Cardiac septum (tissue), 1 donor: ENCODE data around the gene ZNF831. TPM values are rescaled to one million over a fixed set of nuclear protein-coding genes. Genes with fewer than 3 reads are reported as not detected.

Source experiments
- DNase-seq: peaks from one replicate; pipeline ENCODE4 v3.0.0-alpha.2; 2020; ENCODE audit warnings: low spot score
- intact Hi-C: fragments of 100-400 bp; cut with DNase I; formaldehyde crosslinking; loops from one replicate; pipeline ENCODE4 v1.14.0; 2022
- total RNA-seq: library from RNA; stranded (reverse); fragmentation: NEBNext Ultra II Directional; extraction: Animal tissue kit (Norgen Biotek cat#: 25700); gene quantifications from one replicate; pipeline ENCODE4 v1.2.1, GENCODE V29; 2021
- donor health status: DM: no; HTN: no; CAD: no.

The ZNF831 gene
- total RNA-seq, 1 donor from 2014 or later = 0.05 TPM

DNA sequence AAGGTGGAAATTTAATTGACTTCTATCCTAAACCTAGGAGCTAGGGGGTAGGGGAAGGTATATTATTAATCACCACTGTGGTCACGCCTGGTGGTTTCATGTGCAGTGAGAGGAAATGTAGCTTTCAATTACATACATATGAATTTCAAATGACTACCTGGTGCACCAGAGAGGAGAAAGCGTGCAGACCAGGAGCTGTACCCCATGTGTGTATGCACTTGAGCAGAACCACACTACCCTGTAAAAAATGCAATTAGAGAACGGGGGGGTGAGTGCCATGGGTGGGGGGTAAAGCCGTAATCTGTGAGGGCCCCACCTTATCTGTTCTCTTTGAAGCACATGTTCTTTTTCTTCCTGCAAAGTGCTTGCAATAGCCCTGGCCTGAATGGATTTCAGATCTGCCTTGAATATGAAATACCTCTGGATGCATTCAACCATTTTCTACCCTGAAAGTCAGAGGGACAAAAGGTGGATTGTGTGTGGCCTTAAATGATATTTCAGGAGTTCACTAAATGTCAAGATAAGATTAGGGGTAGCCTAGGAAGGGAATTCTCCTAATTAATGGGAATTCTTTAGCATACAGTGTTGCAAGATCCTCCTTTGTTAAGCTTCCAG is 105.9 kb downstream of the ZNF831 start:
- intact Hi-C loops = no loop called here
- no peak for DNase-seq

DNA sequence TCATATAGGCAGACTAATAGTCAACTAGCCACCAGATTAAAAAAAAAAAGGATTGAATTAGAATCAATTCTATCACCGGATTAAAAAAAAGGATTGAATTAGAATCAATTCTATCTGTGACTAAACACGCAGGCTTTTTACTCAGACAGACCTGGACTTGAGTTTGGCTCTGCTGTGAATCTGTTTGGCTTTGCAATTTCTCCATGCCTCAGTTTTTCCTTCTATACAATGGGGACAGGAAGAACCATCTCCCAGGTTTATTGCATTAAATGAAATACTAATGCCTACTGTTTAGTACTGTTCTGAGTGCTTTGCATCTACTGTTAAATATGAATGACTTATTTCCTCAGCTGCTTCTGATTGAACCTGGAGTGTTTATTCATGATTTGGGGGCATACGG is 106.8 kb downstream of the ZNF831 start:
- DNase-seq = no peak
- intact Hi-C loops = no loop called here

DNA sequence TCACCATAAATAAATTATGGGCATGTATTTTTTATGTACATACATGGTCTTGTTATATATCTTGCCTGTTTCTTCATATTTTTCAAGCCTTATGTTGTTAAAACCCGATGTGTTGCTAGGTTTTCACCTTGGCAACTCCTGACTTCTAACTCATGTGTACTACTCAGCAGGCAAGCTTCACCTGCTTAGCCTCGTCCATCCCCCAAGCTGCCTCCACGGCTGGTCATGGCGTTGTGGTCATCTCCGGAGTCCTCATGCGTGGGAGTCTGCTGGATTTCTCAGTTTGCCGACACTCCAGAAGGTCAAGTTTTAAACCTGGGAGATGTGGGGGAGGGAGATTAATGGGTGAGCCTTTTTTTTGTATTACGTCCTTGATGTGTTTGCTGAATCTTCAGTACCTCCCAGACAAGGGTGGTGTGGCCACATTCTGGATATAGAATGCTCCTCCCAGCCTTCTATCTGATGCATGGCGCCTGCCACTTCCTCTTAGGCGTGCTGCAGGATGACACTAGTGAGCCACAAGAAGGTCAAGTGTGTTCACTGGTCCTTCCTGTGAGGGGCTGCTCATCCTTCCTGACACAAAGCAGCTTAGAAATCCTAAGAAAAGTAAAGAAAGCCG is 110.2 kb downstream of the ZNF831 start:
- intact Hi-C loops = no loop called here
- DNase-seq = no peak

DNA sequence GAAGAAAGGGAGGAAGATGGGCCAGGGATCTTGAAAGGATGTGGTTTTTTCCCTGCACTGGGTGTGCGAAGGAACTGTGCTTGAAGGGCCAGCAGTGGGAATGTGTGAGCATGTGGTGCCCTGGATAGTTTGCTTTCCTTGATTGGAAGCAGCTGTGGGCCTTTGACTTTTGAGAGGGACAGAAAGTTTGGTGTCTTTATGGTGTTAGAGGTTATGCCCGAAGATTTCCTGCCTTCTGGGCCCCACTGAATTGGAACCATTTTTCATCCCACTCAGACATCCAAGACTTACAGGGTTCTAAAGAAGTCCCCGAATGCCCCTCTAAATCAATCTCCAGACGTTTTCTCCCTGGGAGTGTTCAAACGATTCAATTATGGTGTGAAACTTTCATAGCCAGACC is 113.3 kb downstream of the ZNF831 start:
- intact Hi-C loops = no loop called here
- no peak for DNase-seq

DNA sequence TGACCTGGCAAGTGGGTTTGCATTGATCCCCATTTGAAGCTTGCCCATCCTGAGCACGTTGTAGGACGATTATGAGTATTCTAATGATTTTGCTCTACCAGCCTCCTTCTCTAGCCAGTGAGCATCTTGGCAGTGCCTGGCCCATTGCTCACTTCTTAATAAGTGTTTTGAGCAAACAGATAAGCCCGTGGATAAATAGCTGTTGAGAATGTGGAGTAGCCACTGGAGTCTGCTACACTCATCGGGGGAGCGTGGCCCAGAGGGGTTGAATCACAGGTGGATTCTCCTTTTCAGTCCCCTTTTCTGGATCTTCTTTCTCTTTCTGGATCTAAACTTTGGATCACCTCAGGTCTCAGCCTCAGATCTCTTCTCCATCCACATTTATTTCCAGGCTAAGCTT is 120.8 kb downstream of the ZNF831 start:
- intact Hi-C loops = no loop called here
- DNase-seq = no peak

DNA sequence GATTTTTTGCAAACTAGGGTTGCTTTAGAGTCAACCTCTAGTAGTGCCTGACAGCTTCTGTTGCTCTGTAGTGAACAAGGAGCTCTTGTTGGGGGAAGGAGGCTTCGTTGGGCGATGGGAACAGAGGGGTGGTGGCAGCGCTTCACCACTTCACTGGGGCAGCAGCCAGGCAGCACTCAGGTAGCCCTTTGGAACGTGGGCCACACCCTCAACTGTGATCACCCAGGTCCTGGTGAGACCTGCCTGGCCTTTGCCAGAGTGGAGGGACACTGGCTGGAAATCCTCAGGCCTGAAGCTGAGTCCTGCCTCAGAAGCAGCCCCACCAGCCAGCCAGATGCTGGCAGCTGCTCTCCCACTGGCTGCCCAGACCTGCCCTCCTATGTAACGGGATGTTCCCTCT is 126.4 kb downstream of the ZNF831 start:
- intact Hi-C loops = no loop called here
- no peak for DNase-seq

DNA sequence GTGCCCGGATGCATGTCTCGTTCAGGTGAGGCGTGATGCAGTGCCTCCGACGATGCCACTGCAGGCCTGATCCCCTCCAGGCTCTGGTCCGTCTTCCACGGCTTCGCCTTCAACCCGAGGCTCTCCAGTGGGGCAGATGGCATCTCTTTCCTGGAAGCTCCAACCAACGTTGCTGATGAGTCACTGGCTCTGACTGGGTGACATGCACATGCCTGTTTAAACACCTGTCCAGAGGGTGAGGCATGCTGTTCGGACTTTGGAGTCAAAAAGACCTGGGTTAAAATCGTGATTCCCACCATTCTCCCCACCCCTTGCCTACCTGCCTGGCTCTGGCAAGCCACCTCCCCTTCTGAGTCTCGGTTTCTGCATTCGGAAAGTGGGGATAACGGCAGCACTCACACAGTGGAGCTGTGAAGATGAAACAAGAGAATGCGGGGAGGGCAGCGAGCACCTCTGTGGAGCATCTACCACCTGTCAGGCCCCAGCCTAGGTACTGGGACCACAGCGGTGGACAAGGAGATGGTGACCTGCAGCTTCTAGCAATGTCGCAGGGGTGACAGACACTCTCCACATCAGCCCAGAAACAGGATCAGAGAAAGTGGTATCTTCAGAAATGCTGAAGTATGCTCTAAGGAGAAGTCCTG is 128.2 kb downstream of the ZNF831 start:
- no peak for DNase-seq
- intact Hi-C loops = no loop called here

DNA sequence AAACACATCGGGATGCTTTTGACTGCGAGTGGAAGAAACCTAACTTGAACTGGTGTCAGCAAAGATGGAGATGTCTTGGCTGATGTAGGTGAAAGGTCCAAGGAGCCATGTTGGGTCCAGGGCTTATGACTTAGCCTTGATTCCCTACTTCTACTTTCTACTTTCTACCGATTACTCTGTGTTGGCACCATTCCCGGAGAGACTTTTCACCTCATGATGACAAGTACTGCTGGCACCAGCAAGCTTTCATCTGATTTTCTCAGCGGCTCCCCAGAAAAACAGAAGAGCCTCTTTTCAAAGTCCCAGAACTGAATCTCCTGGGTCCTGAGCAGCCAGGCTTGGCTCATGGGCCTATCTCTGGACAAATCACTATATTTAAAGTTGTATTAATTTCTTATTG is 131.9 kb downstream of the ZNF831 start:
- DNase-seq = no peak
- intact Hi-C loops = no loop called here

DNA sequence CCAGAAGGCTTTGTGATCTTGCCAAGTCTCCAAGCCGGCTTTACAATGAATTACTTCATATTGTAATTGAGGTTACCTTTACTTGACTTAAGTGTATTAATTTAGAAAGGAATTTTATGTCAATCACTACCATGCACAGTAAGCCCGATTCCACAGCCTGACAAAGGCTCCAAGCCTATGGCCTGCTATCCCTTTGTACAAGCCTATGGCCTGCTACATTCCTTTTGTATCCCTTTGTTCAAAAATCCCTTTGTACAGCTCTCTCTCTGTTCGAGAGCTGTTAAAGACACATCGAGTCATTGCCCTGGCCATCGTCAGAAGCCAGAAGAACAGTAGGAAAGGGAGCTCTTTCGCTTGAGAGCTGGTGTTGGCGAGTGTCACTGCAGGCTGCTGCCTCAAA is 134.1 kb downstream of the ZNF831 start:
- no peak for DNase-seq
- intact Hi-C loops = no loop called here

DNA sequence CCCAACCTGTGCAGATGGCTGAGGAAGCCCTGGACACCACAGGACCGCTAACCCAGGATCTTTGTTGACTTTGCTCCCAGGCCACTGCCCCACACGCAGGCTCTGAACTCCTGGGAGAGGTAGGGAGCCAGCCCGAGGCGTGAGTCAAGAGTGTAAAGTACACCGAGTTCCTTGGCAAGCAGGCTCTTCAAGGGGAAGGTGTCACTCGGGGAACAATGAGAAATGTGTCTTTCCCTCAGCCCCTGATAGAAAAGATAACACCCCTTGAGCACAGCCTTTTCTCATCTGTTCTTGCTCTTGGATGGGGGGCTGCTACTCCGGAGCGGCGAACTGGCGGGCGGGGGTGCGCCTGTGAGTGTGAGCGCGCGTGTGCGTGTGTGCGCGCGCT is 136.3 kb downstream of the ZNF831 start:
- intact Hi-C loops = no loop called here
- DNase-seq = no peak

DNA sequence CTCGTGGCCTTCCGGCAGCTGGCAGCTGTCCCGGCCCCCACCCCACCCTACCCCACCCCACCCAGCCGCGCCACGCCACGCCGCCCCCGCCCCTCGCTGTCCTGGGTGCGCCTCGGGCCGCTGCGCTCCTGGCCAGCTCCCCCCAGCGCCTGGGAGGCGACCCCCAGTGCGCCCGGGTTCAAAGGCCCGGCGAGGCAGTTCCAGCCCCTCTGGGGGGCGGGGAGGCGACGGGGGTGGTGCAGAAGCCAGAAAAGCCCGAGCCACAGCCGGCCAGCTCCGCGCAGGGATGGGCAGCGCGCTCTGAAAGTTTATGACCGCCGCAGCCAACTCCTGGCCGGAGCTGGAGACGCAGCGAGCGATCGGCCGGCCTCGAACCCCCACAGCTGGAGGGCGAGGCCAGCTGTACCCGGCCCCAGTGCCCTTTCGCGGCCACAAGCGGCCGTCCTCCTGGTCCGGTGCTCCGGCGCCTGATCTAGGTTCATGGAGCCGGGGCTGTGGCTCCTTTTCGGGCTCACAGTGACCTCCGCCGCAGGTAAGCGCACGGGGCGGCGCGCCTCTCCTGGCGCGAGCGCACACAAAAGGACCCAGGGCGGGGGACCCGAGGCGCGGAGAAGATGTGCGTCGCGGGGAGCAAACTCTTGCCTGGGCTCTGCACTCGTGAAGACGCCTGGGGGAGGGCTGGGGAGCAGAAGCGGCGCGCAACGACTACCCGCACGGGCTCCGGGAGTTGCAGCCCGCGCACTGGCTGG is 136.9 kb downstream of the ZNF831 start, which contains the start of gene EDN3:
Gene EDN3, plus strand, starts transcription at position 279 of the 749 bp plus-strand sequence. Its CDS starts 202 bp downstream, at position 481.
- DNase-seq = no peak
- intact Hi-C loops = no loop called here

DNA sequence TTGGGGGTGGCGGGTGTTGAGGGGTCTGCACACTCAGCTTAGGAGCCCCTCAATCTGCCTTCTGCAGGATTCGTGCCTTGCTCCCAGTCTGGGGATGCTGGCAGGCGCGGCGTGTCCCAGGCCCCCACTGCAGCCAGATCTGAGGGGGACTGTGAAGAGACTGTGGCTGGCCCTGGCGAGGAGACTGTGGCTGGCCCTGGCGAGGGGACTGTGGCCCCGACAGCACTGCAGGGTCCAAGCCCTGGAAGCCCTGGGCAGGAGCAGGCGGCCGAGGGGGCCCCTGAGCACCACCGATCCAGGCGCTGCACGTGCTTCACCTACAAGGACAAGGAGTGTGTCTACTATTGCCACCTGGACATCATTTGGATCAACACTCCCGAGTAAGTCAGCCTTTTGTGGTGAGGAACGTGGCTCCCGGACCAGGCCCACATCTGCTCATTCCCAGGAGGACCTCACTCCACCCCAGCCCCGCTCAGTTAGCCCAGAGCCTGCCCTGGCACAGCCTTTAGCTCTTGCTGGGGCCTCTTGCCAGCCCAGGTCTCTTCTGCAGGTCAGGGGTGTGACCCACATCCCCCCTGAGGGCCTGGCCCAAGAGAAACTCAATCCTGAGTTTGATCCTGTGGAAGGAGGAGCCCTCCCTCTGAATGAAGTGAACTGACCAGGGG is 137.9 kb downstream of the ZNF831 start:
- intact Hi-C loops = no loop called here

DNA sequence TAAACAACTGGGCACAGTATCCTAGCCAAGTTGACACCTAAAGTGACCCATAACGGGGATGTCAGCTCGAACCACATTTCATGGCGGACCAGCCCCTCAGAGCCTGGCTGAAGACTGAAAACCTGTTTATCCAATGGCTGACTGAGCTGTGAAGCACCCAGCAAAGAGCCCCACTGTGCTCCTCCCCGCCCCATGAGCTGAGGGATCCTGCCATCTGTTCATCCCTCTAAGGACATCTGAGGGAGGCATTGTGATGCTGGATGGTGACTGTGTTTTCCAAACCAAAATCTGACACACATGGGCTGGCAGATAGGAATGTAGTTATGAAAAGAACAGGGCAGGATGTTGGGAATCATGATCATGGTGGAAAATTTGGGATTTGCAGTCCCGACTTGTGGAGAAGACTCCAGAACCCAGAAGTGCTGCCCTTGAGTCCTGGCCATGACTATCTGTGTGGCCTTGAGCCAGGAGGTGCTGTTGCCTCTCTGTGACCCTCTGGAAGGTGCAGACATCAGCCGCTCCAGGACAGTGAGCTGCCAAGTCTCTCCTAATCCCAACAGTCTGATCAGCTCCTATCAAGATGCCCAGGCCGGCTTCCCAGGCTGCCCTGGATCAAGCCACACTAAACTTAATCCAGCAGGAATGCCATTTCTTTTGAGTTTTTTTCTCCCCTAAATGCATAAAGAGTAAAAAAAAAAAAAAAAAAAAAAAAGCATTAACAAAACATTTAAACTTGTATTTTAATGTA is 142.5 kb downstream of the ZNF831 start:
- intact Hi-C loops = no loop called here
- no peak for DNase-seq

More for the DNA sequence above, 137.9 kb downstream of the ZNF831 start:
- DNase-seq = no peak

DNA sequence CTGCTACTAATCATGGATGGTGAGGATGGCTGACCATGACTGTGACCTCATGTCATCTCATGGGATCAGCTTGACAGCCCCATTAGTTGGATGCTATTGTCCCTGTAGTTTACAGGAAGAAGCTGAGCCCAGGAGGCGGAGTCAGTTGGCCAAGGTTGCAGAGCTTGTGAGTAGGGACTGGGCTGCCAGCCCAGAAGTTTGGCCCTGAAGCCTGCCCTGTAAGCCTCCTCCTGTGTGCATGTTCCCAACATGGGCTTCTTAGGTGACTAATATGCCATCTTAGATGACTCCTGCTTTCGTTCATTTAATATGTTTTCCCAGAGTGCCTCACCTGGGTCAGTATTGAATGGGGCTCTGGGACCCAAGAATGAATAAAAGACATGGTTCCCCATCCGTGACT is 143.6 kb downstream of the ZNF831 start:
- DNase-seq = no peak
- intact Hi-C loops = no loop called here

Other genes with a start within 250 kb of the ZNF831 start
- 34.7 TPM for gene NELFCD, start 182.6 kb upstream of the ZNF831 start, total RNA-seq
- gene CTSZ, start 156.6 kb upstream of the ZNF831 start, total RNA-seq = 157 TPM
- 0.54 TPM for gene TUBB1, start 144.4 kb upstream of the ZNF831 start, total RNA-seq
- 123 TPM for gene ATP5F1E, start 131.5 kb upstream of the ZNF831 start, total RNA-seq
- gene PRELID3B, start 121.0 kb upstream of the ZNF831 start, total RNA-seq = 41.4 TPM
- gene EDN3, start 136.8 kb downstream of the ZNF831 start, total RNA-seq = not detected